ENCODE data around the gene MAMLD1. TPM values are rescaled to one million over a fixed set of nuclear protein-coding genes. Genes with fewer than 3 reads are reported as not detected.

The MAMLD1 gene
- total RNA-seq, 2 donors from 2014 or later: 7.9 to 8.3 TPM

DNA sequence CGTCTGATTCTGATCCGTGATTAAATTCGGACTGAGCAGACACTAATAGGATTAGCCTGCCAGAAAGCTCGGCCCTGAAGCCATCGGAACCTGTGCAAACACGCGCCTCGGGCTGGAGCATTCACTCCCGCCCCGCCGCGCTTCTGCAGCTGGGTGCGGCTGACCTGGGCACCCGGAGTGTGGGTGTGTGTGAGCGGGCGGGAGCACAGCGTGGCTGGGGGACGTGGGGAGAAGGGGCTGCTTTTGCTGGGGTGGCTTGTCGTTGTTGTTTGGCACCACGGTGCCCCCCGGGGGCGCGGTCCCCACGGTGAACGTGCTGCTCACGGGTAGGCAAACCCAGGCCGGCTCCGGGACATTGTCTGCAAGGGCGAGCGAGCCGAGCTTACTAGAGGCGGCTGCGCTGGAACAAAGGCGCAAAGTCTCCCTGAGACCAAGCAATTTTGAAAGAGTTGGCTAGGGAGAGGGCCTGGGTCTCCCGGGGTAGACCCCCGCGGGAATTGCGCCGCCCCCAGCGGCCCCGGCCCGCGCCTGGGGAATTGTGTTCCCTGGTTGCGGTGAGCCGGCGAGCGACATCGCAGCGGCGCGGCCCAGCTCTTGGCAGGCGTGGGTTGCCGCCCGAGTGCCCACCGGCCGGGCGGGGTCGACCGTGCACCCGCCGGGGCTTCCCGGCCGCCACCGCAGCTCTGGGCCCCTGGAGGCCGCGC lies 1.4 kb downstream of the MAMLD1 start:
- Histone ChIP-seq H3K4me1 (ENCODE audit: control insufficient read depth in 1 of 2, low read depth in 2 of 2) (peaks cover 4 to 6% of the 10 kb centered on the region in 2 donors), H3K27me3 (replicated peaks; ENCODE audit: insufficient read depth) (no peaks in the 10 kb centered on the region), H3K4me3 (peak overlapping the region; percentile 84), H3K9me3 (no peaks in the 10 kb centered on the region), H3K27ac (peak overlapping the region; percentile 74 to 85), H3K36me3 (no peaks in the 10 kb centered on the region)
- TF ChIP-seq, protein P1, sequence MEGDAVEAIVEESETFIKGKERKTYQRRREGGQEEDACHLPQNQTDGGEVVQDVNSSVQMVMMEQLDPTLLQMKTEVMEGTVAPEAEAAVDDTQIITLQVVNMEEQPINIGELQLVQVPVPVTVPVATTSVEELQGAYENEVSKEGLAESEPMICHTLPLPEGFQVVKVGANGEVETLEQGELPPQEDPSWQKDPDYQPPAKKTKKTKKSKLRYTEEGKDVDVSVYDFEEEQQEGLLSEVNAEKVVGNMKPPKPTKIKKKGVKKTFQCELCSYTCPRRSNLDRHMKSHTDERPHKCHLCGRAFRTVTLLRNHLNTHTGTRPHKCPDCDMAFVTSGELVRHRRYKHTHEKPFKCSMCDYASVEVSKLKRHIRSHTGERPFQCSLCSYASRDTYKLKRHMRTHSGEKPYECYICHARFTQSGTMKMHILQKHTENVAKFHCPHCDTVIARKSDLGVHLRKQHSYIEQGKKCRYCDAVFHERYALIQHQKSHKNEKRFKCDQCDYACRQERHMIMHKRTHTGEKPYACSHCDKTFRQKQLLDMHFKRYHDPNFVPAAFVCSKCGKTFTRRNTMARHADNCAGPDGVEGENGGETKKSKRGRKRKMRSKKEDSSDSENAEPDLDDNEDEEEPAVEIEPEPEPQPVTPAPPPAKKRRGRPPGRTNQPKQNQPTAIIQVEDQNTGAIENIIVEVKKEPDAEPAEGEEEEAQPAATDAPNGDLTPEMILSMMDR (IDR thresholded peaks at IDR 0.05): no peak
- ATAC-seq (ENCODE audit: insufficient number of reproducible peaks, low FRiP score, low read depth): no peak
- no peak for DNase-seq (ENCODE audit: low spot score)

DNA sequence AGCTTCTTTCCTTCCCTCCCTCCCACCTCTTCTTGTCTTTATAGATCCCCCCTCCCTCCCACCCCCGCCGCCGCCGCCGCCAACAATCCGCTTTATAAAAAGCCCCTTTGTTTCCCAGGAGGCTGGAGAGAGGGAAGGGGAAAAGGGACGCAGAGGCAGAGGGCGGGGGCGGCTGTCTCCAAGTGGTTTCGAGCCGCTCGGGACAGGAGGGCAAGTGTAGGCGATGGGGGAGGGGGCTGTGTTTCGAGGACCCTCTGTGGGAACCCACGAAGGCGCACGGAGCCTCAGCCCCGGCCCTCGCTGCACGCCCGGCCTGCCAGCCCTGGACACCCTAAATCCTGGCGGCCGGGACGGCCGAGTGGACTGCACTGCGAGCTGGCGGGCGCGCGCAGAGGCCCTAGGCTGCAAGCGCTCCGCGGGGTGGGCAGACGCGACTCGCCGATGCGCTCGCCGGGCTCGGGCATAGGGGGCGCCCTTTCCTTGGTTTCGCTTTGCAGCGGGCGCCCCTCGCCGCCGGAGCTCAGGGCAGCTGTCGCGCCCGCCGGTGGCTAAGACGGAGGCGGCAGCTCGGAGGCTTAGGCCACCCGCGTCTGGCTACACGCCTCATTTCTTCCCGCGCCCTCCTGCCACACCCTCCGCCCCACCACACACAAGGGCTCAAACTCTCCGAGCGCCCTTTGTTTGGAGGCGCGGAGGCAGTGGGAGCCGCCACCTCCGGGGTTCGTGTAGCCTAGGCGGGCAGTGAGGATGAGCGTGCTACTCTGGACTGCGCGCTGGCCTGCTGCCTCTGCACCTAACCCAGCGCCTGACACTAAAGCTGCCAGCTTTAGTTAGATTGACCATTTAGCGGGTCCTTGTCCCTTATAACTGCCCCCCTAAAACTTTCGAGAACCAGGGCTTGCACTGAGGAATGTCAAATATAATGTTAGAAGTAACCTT lies 2.2 kb downstream of the MAMLD1 start:
- H3K27me3 ChIP-seq (replicated peaks; ENCODE audit: insufficient read depth): no peaks in the 10 kb centered on the region
- peak overlapping the region; percentile 78 to 85 for H3K27ac ChIP-seq
- H3K4me3 ChIP-seq: peak overlapping the region; percentile 84
- no peaks in the 10 kb centered on the region for H3K36me3 ChIP-seq
- ATAC-seq (ENCODE audit: insufficient number of reproducible peaks, low FRiP score, low read depth) (no peak), DNase-seq (ENCODE audit: low spot score) (no peak)
- TF ChIP-seq, protein P1 (IDR thresholded peaks at IDR 0.05): peak; percentile 61
- H3K9me3 ChIP-seq: no peaks in the 10 kb centered on the region
- peaks cover 4 to 6% of the 10 kb centered on the region in 2 donors for H3K4me1 ChIP-seq (ENCODE audit: control insufficient read depth in 1 of 2, low read depth in 2 of 2)

DNA sequence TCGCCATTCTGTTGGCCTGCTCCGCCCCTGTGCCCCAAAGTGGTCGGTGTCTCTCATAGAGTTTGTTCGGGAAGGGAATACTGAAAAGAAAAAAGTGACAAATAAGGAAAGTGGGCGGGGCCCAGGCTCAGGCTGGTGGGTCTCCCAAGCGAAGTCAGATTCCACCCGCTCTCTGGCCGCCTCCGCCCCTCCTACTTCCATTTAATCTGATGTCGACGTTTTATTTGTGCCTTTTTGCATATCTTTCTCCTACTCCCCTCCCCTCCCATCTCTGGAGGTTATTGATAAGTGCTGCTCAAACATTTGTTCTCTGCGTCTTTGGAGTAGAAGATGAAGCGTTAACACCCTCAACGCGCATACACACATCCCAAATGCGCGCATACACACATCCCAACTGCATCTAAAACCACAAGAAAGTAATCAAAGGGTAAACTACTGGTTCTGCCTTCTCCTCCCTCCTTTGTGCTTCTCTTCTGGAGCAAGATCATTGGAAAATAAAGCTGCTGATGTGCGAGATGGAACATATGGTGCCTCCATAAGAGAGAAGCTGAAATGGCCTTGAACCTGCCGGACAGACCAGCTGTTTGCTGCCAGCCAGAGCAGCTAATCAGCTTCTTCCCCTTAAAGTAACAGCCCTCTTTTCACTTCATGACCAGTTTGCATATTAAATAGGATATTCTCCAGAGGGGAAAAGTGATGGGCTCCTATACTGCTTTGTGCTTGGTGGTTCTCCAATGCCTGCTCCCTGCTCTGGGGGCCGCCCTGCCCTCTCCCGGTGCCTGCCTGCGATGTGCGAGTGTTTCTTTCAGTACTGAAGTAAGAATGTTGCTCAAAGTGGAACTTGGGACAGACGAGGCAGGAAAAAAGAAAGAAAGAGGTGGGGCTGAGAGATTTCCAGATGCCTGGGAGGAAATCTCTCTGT lies 3.1 kb downstream of the MAMLD1 start:
- Histone ChIP-seq H3K4me3 (peak overlapping the region; percentile 84), H3K9me3 (no peaks in the 10 kb centered on the region), H3K36me3 (no peaks in the 10 kb centered on the region), H3K27ac (peak overlapping the region; percentile 78 to 85), H3K4me1 (ENCODE audit: control insufficient read depth in 1 of 2, low read depth in 2 of 2) (peaks cover 4% of the 10 kb centered on the region in 2 donors), H3K27me3 (replicated peaks; ENCODE audit: insufficient read depth) (no peaks in the 10 kb centered on the region)
- TF ChIP-seq, protein P1 (IDR thresholded peaks at IDR 0.05): no peak
- ATAC-seq (ENCODE audit: insufficient number of reproducible peaks, low FRiP score, low read depth): no peak
- DNase-seq (ENCODE audit: low spot score): no peak

DNA sequence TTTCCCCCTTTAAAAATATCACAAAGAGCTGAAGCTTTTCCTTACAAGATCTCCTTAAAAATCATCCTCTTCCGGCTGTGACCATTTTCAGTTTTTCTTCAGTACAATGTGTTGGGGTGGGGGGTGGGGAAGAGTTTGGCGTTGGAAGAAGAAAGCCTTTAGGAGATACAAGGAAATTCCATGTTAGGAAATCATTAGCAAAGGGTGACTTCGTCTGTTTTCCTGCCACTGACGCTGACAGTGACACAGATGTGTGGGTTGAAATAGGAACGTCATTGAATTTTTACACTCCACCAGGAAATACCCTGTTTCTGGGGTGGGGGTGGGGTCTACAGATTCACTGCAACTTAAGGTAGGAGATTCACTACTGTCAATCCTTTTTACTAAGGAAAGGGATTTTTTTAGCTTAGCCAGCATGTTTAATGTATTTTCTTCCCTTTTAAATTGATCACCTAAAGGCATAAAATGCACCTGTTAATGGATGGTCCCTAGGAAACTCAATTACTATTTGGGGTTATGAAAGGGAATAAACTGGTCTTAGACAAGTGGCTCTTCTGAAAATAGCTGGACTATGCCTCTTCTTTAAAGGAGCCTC lies 3.9 kb downstream of the MAMLD1 start:
- Histone ChIP-seq H3K9me3 (no peaks in the 10 kb centered on the region), H3K27me3 (replicated peaks; ENCODE audit: insufficient read depth) (no peaks in the 10 kb centered on the region), H3K4me1 (ENCODE audit: control insufficient read depth in 1 of 2, low read depth in 2 of 2) (no peaks in the 10 kb centered on the region), H3K36me3 (no peaks in the 10 kb centered on the region), H3K27ac (peak overlapping the region; percentile 78 to 85), H3K4me3 (peak overlapping the region; percentile 84)
- DNase-seq (ENCODE audit: low spot score) (no peak), ATAC-seq (ENCODE audit: insufficient number of reproducible peaks, low FRiP score, low read depth) (no peak)
- TF ChIP-seq, protein P1 (IDR thresholded peaks at IDR 0.05): no peak

Measured in thoracic aorta (tissue), 2 donors.